Measurements from ENCODE around the gene RAB19.

GRCh38 chr7:140364819-140365218, 39.0 kb upstream of the RAB19 start:
- TF ChIP-seq CTCF (IDR thresholded peaks at IDR 0.05; ENCODE audit: control extremely low read depth in 1 of 3, insufficient read depth in 1 of 3, low read depth in 1 of 3, low read length in 3 of 3) (no peak), CHD7 (IDR thresholded peaks at IDR 0.05; ENCODE audit: insufficient replicate concordance, low read length) (no peak), EZH2 (IDR thresholded peaks at IDR 0.05; ENCODE audit: low read depth, low read length, severe bottlenecking) (no peak), PHF8 (conservative IDR thresholded peaks at IDR 0.05; ENCODE audit: low read depth, low read length) (no peak), SP1 (IDR thresholded peaks at IDR 0.05; ENCODE audit: low read depth, low read length) (no peak), RAD21 (IDR thresholded peaks at IDR 0.05 in 1 of 2, conservative IDR thresholded peaks at IDR 0.05 in 1 of 2; ENCODE audit: low read depth in 2 of 2, low read length in 2 of 2) (no peak), ATF3 (IDR thresholded peaks at IDR 0.05; ENCODE audit: insufficient read depth, low read depth, low read length) (no peak), POLR2A (IDR thresholded peaks at IDR 0.05; ENCODE audit: control extremely low read depth in 1 of 2, low read depth in 2 of 2, low read length in 2 of 2) (no peak), EP300 (IDR thresholded peaks at IDR 0.05; ENCODE audit: borderline replicate concordance in 1 of 2, low read depth in 2 of 2, low read length in 2 of 2) (no peak), ATF2 (IDR thresholded peaks at IDR 0.05; ENCODE audit: low read length) (no peak), SRF (IDR thresholded peaks at IDR 0.05; ENCODE audit: low read depth, low read length) (no peak), RXRA (IDR thresholded peaks at IDR 0.05; ENCODE audit: insufficient read depth, low read depth, low read length) (no peak), NANOG (IDR thresholded peaks at IDR 0.05; ENCODE audit: insufficient read depth, low read depth, low read length, poor library complexity, severe bottlenecking) (no peak)

All from H1 (cell line).